Measurements from ENCODE around the gene HS3ST3A1.

DNA sequence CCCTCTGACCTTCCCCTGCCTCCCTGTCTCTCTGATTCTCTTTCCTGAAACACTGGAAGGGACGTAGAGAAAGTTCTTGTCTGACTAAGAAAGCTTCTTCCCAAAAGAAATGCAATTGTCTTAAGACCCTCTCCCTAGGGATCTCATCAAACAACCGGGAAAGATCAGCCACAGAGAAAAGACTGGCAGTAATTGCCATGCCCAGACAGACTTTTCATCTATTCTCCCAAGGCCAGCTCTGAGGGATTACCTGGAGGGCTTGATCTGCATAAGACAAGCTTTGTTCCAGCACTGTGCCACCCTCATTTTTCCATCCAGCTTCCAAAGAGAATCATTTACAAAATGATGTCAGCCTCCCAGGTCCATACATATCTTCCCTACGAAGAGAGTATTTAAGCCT, 38.8 kb upstream of the HS3ST3A1 start:
- TF ChIP-seq POLR2A (IDR thresholded peaks at IDR 0.05): no peak
- TF ChIP-seq, protein P1, sequence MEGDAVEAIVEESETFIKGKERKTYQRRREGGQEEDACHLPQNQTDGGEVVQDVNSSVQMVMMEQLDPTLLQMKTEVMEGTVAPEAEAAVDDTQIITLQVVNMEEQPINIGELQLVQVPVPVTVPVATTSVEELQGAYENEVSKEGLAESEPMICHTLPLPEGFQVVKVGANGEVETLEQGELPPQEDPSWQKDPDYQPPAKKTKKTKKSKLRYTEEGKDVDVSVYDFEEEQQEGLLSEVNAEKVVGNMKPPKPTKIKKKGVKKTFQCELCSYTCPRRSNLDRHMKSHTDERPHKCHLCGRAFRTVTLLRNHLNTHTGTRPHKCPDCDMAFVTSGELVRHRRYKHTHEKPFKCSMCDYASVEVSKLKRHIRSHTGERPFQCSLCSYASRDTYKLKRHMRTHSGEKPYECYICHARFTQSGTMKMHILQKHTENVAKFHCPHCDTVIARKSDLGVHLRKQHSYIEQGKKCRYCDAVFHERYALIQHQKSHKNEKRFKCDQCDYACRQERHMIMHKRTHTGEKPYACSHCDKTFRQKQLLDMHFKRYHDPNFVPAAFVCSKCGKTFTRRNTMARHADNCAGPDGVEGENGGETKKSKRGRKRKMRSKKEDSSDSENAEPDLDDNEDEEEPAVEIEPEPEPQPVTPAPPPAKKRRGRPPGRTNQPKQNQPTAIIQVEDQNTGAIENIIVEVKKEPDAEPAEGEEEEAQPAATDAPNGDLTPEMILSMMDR (IDR thresholded peaks at IDR 0.05): no peak
